ENCODE measurements around the gene ZACN.

DNA sequence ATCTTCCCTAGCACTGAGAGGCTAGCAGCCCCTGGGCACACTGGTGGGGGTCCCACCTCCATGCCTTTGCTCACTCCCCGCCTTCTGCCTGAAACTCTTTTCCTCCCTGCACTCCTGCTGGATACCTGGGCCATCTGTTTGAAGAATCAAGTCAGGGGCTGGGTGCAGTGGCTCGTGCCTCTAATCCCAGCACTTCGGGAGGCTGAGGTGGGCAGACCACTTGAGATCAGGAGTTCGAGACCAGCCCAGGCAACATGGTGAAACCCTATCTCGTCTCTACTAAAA lies 46.4 kb downstream of the ZACN start:
- TF ChIP-seq POLR2A (IDR thresholded peaks at IDR 0.05) = no peak
- TF ChIP-seq, protein P1, sequence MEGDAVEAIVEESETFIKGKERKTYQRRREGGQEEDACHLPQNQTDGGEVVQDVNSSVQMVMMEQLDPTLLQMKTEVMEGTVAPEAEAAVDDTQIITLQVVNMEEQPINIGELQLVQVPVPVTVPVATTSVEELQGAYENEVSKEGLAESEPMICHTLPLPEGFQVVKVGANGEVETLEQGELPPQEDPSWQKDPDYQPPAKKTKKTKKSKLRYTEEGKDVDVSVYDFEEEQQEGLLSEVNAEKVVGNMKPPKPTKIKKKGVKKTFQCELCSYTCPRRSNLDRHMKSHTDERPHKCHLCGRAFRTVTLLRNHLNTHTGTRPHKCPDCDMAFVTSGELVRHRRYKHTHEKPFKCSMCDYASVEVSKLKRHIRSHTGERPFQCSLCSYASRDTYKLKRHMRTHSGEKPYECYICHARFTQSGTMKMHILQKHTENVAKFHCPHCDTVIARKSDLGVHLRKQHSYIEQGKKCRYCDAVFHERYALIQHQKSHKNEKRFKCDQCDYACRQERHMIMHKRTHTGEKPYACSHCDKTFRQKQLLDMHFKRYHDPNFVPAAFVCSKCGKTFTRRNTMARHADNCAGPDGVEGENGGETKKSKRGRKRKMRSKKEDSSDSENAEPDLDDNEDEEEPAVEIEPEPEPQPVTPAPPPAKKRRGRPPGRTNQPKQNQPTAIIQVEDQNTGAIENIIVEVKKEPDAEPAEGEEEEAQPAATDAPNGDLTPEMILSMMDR (IDR thresholded peaks at IDR 0.05) = no peak

Data from uterus (tissue), 2 donors.